Ecto neural progenitor cell (in vitro differentiated cells): Measurements from ENCODE around the gene IFT88.

Experiments used
- DNase-seq: peaks from one replicate; pipeline ENCODE4 v3.0.0-alpha.2; 2018; ENCODE audit warnings: low spot score

The IFT88 gene

GRCh38 chr13:20686863-20687579 lies 120.1 kb downstream of the IFT88 start:
- no peak for DNase-seq

DNA sequence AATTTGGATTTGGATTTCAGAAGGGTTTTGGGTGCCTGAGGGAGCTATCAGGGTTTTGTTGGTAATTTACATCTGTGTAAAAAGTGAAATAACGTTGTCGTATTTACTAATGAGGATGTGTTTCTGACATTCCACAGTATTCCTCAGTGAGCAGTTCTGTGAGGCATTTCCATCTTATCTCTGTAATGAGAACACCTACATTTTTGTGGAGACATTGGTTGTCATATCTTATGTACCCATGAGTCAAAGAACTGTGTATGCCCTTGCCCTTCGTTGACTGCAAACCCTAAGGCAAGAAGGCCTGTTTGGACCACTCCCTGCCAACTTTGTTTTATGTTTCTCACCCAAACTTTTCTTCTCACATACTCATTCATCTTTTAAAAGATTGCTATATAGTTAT lies 122.3 kb downstream of the IFT88 start:
- no peak for DNase-seq

- no peak for DNase-seq
Measured at GRCh38 chr13:20691616-20692015, 124.7 kb downstream of the IFT88 start.

DNA sequence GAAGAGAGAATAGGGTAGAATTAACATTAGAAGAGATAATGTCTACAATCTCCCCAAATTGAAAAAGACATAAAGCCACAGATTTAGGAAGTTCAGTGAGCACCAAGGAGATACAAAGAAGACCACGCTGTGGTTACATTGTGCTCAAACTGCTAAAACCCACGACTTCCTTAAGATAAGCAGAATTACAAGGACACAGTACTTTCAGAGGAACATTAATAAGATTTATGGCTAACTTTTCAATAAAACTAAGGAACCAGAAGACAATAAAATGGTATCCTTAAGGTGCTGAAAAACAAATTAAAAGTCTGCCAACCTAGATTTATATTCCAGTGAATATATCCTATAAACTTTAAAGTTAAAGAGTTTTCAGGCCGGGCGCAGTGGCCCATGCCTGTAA lies 129.1 kb downstream of the IFT88 start:
- no peak for DNase-seq

DNA sequence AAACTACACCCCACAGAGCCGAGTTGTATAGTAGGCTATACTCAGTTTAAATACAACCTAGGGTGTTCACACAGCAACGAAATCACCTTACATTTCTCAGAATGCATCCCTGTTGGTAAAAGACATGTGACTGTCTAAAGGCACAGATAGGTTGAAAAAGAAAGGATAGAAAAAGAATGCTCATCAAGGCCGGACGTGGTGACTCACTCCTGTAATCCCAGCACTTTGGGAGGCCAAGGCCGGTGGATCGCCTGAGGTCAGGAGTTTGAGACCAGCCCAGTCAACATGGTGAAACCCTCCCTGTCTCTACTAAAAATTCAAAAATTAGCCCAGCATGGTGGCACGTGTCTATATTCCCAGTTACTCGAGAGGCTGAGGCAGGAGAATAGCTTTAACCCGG lies 132.8 kb downstream of the IFT88 start:
- DNase-seq: no peak

- DNase-seq: no peak
Measured at GRCh38 chr13:20700288-20700687, 133.3 kb downstream of the IFT88 start.

- DNase-seq: no peak
Measured at GRCh38 chr13:20701461-20701860, 134.5 kb downstream of the IFT88 start.

GRCh38 chr13:20702530-20702914 lies 135.6 kb downstream of the IFT88 start:
- no peak for DNase-seq

- DNase-seq: peak; percentile 72
Measured at GRCh38 chr13:20702915-20703779, 136.2 kb downstream of the IFT88 start, which contains the start of gene IL17D. Gene IL17D, plus strand, starts transcription at chr13:20703699. Its CDS starts 303 bp downstream, at chr13:20704002.

DNA sequence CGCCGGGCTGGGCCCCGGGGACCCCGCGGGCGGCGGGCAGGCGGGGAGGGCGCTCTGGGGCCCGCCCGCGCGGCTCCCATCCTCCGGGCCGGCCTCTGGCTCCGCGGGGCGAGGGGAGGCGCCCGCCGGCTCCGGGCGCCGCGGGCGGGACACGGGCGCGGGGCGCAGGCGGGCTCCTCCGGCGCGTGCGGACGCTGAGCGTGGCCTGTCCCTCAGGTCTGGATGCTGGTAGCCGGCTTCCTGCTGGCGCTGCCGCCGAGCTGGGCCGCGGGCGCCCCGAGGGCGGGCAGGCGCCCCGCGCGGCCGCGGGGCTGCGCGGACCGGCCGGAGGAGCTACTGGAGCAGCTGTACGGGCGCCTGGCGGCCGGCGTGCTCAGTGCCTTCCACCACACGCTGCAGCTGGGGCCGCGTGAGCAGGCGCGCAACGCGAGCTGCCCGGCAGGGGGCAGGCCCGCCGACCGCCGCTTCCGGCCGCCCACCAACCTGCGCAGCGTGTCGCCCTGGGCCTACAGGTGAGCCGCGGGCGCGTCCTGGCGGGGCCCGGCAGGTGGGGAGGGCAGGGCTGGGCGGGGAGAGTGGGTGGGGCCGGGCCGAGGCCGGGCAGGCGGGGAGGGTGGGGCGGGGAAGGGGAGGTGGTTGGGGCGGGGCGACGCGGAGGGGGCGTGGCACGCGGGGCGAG lies 137.0 kb downstream of the IFT88 start:
- DNase-seq: peak; percentile 89

DNA sequence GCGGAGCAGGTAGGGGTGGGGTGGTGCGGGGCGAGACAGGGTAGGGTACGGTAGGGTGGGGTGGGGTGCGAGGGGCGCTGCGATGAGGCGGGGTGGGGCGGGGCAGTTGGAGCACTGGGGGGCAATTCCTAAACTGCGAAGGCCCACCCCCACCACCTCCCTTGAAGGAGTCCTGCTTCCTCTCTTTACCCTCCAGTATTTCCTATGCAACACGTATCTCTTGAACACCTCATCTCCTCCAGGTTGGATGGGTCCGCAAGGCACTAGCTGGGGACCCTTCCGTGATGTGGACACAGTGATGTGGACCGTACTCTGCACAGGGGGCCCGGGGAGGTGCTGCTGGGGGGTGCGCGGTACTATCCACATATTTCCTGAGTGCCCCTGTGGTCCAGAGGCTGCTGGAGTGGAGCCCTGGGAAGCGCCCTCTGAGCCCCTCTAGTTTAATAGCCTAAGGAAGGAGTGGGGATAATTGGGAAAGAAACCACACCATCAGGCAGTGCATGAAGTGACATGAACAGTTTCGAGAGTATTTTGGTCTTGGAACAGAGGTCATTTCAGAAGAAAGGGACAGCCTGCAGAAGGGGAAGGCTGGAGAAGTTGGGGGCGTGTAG lies 137.6 kb downstream of the IFT88 start:
- no peak for DNase-seq

DNA sequence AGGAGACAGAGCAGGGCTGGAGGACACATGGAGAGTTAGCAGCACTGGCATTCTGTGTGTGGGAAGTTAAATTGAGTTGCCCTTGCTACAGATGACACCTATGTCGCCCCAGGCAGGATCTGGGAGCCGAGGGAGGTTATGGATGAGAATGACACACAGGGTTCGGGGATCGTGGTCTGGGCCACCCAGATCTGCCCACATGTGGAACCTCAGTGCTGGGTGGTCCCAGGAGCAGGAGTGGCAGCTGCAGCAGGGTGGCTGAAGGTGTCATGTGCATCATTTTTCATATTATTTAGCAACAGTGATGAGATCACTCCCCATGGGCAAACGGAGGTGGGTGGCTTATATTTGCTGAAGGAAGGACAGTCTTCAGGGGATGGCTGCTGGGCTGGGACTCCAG lies 139.7 kb downstream of the IFT88 start:
- no peak for DNase-seq

DNA sequence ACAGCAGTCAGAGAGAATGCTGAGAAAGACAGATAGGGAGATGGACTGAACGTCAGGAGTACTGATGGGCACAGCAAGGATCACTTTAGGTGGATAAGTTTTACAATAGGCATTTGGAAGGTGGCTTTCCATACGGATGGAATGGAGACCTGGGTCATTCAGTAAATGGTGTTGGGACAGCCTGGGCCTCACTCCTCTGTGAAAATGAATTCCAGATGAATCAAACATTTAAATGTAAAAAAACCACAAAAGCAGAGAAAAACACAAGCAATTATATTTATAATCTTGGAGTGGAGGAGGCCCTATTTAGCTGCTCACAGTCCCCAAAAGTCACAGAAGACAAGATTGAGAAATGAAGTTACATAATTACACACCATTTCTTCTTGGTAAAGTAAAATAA lies 141.3 kb downstream of the IFT88 start:
- DNase-seq: no peak

- DNase-seq: no peak
Measured at GRCh38 chr13:20709369-20709768, 142.4 kb downstream of the IFT88 start.

DNA sequence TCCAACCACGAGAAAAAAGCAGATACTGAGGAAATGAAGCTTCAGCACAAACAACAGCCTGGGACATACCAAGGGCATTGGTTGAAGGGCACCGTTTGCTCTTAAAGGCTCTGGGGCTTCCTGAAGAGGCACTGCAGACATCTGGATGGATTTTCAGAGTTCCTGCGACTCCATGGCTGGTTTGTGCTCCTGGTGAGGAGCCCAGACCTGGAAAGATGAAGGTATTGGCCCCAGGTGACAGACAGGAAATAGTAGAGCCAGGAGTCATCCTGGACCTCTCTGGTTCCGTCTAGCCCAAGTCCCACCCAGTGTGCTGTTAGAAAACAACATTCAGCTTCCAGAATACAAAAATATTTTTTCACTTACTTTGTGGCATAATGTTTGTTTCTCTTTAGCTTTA lies 142.8 kb downstream of the IFT88 start:
- DNase-seq: no peak

GRCh38 chr13:20711301-20712044 lies 144.5 kb downstream of the IFT88 start:
- DNase-seq: no peak

GRCh38 chr13:20713014-20713376 lies 146.0 kb downstream of the IFT88 start:
- DNase-seq: no peak

DNA sequence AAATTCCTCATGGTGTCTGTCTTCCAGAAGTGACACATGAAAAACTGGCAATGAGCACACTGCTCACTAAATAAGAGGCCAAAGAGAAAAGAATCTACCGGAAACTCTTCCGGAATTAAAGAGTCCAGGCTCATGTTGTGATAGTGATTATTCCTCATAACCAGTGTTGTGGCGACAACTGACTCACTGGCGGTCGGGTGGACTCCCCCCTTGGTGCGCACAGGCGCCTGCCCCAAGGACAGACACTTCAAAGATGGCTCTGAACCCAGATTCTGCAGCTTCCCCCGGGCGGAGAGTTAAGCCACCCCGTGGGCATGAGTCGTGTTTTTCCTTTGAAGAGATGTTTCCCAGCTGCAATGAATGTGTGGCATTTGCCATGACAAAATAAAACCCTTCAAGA lies 146.8 kb downstream of the IFT88 start:
- no peak for DNase-seq

DNA sequence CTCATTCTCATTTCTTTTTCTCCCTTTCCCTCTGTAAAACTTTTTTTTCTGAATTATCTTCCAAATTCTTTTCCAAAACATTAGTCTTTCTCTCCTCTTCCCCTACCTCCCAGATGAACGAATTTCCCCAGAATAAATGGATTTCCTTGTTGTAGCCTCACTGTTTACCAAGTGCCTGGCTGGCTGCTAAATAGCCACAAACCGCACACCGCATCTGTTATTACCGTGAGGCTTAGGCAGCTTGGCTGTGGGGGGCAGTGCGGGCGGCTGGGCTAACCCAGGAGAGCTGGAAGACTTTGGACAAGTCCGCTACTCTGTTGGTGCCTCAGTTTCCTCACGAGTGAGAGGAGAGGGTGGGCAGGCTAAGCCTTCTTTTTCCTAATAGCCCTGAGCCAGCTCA lies 147.2 kb downstream of the IFT88 start:
- DNase-seq: no peak

DNA sequence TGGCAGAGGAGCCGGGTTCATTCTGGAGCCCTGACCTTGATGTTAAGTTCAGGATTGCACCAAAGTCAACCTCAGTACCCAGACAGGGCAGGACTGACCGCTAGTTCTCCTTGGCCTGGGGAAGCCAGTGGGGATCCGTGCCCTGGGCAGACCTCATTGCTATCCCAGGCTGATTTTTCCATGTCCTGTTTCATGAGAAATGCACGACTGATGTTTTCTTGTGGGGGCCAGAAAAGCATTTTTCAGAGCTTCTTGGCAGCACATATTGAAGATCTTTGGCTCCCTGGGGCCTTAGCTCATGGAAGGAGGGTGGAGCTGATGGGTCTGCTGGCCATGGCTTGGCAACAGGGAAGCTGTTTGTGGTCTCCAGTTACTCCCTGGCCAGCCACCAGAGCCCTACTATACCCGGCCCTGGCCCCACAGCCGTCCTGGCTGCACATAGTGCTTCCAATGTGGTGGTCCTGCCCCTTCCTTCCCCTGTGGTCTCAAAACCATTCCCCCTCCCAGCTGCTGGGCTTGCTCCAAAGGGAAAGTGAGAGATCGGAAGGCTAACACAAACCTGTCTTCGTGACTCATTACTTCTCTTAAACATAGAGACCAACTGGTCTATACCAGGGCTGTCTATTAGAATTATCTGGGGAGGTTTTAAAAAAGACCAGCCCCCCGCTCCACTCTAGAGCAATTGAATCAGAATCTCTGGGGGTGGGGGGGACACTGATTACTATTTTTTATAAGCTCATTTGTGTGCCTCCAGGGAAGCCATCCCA lies 147.8 kb downstream of the IFT88 start:
- DNase-seq: no peak

DNA sequence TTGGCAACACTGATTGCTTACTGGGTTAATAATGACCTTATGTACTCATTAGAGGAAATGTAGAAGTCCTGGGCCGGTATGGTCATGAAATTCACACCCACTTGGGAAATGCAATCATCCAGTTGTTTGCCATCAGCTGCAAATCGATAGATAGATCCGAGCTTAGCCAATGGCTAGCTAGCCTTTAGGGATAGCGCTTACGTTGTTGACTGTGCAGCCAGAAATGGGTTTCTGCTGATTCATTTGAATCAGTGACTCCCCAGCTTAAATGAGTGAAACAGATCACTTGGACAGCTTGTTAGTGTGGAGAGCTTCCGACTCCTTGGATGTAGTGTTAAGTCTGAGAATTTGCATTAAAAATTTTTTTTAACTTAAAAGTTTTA lies 148.4 kb downstream of the IFT88 start:
- DNase-seq: no peak
